Measurements from ENCODE around the gene C11orf68.
A peak's percentile ranks its signal among the peaks of the same experiment; 100 is the strongest.

Gene C11orf68

DNA sequence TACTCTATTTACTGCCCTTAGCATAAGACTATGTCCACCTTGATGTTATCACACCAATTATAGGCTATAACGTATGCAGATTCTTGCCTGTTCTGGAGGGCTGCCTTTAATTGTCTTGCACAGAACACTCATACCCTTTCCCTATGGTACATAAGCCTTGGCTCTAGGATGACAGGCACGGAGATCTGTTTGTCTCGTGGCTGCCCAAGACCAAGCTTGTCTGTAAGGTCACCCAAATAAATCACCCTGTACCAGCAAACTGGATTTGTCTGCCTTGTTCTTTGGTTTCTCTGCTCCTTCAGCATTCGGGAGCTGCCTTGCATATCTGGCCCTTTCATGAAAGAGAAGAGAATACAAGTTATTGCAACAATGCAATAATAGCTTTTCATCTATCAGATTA is 18.9 kb upstream of the C11orf68 start:
- Histone ChIP-seq H3K4me1 (no peaks in the 10 kb centered on the region), H3K27me3 (no peaks in the 10 kb centered on the region), H3K9me3 (no peaks in the 10 kb centered on the region), H3K4me3 (ENCODE audit: low read depth, low read length) (no peak overlapping the region), H3K36me3 (no peaks in the 10 kb centered on the region)
- no peak for DNase-seq
- TF ChIP-seq, protein P1, sequence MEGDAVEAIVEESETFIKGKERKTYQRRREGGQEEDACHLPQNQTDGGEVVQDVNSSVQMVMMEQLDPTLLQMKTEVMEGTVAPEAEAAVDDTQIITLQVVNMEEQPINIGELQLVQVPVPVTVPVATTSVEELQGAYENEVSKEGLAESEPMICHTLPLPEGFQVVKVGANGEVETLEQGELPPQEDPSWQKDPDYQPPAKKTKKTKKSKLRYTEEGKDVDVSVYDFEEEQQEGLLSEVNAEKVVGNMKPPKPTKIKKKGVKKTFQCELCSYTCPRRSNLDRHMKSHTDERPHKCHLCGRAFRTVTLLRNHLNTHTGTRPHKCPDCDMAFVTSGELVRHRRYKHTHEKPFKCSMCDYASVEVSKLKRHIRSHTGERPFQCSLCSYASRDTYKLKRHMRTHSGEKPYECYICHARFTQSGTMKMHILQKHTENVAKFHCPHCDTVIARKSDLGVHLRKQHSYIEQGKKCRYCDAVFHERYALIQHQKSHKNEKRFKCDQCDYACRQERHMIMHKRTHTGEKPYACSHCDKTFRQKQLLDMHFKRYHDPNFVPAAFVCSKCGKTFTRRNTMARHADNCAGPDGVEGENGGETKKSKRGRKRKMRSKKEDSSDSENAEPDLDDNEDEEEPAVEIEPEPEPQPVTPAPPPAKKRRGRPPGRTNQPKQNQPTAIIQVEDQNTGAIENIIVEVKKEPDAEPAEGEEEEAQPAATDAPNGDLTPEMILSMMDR (IDR thresholded peaks at IDR 0.05; ENCODE audit: low read depth, low read length) = no peak

DNA sequence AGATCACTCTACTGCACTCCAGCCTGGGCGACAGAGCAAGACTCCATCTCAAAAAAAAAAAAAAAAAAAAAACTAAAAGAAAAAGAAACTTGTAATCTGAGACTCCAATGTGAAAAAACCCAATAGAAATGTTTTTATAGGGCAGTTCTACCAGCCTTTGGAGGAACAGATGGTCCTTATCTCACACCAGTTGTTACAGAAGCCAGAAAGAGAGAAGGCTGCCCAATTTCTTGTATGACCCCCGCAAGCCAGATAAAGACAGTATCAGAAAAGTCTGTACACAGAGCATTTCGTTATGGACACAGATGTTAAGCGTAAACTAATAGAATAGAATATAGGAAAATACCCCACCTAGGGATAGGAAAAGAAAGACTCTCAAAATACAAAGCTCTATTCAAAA is 15.2 kb upstream of the C11orf68 start:
- Histone ChIP-seq H3K4me1 (no peaks in the 10 kb centered on the region), H3K9me3 (no peaks in the 10 kb centered on the region), H3K27me3 (no peaks in the 10 kb centered on the region), H3K36me3 (no peaks in the 10 kb centered on the region), H3K4me3 (ENCODE audit: low read depth, low read length) (no peak overlapping the region)
- TF ChIP-seq, protein P1 (IDR thresholded peaks at IDR 0.05; ENCODE audit: low read depth, low read length) = no peak
- DNase-seq = no peak

DNA sequence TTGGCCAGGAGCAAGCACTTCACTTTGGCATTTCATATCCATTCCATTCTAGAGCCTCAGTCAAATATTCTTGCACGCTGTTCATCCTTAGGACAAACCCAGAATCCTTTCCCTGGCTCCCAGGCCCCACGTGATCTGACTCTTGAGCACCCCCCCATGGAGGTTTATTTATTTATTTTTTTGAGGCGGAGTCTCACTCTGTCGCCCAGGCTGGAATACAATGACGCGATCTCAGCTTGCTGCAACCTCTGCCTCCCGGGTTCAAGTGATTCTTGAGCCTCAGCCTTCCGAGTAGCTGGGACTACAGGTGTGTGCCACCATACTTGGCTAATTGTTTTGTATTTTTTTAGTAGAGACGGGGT is 13.7 kb upstream of the C11orf68 start:
- Histone ChIP-seq H3K36me3 (no peaks in the 10 kb centered on the region), H3K27me3 (no peaks in the 10 kb centered on the region), H3K9me3 (no peaks in the 10 kb centered on the region), H3K4me1 (no peaks in the 10 kb centered on the region), H3K4me3 (ENCODE audit: low read depth, low read length) (no peak overlapping the region)
- TF ChIP-seq, protein P1 (IDR thresholded peaks at IDR 0.05; ENCODE audit: low read depth, low read length) = 0 out of 2 replicates have a peak, but pooled peaks have one; percentile 3
- no peak for DNase-seq

DNA sequence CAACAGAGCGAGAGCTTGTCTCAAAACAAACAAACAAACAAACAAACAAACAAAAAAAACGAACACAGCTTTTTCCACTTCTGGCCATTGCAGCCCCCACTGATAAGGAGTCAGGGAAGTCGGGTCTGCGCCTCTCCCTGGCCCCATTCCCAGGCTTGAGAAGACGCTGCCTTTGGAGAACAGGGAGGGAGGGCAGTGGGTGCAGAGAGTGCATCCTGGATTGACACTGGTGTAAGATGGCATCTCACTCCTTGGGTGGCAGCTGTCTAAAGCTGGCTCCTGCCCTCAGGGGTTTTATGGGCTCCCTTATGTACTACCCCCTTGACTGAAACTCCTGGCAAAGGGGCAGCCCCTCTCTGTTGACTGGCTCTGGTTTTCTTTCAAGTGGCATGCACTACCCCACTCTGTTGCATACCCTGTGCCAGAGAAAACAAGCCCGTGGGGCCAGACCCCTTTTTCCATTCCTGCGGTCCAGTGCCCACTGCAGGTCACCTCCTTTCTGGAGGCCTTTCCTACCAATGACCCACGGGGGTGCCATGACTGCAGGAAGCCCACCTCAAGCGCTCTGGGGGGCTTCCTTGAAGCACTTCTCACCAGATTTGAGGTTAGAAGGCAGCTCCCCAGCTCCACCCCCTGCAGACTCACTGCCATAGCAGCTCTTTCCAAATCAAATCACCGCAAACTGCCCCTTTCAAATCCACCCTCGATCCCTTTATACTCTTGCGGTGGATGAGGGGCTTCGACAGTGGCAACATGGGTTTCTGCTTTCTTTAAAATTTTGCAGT is 13.1 kb upstream of the C11orf68 start:
- TF ChIP-seq, protein P1 (IDR thresholded peaks at IDR 0.05; ENCODE audit: low read depth, low read length) = no peak

DNA sequence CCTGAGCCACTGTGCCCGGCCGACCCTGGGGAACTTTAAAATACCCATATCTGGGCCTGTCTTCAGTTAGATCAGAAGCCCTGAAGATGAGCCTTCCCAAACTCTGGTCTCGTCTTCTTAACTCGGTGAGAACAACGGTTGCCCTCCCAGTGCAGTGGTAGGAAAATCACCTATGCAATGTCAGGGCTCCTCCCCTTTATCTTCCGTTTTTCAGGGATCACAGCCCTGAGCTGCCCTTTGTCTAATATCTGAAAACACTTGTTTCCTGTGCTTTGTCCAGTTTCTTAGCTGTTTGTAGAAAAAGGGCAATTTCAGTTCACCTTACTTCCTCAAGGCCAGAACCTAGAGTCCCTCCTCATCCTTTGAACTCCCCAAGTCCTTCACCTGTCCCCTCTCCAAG is 9.8 kb upstream of the C11orf68 start:
- Histone ChIP-seq H3K27me3 (no peaks in the 10 kb centered on the region), H3K4me3 (ENCODE audit: low read depth, low read length) (no peak overlapping the region), H3K4me1 (no peaks in the 10 kb centered on the region), H3K36me3 (no peaks in the 10 kb centered on the region), H3K9me3 (no peaks in the 10 kb centered on the region)
- TF ChIP-seq, protein P1 (IDR thresholded peaks at IDR 0.05; ENCODE audit: low read depth, low read length) = no peak
- no peak for DNase-seq

More for the DNA sequence above, 13.1 kb upstream of the C11orf68 start:
- Histone ChIP-seq H3K9me3 (no peaks in the 10 kb centered on the region), H3K4me3 (ENCODE audit: low read depth, low read length) (no peak overlapping the region), H3K4me1 (no peaks in the 10 kb centered on the region), H3K27me3 (no peaks in the 10 kb centered on the region), H3K36me3 (no peaks in the 10 kb centered on the region)
- no peak for DNase-seq

DNA sequence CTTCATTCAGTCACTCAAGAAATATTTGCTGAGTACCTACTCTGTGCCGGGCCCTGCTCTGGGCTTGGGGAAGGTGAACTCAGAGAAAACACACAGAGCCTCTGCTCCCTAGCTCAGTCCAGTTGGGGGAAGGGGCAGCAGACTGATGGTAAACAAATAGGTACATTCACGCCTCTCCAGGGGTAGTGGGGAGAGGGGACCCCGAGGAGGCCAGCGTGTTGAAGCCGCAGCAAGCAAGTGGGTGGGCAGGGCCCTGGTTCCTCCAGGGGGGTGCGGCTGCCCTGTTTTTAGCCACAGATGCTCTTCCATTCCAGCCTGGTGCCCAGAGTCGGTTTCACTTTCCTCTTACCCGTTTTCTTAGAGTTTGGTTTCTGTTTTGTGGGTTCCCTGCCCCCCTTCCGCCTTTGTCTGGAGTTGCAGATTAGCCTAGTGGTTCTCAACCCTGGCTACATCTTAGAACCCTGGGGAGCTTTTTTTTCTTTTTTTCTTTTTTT is 9.1 kb upstream of the C11orf68 start:
- Histone ChIP-seq H3K4me1 (no peaks in the 10 kb centered on the region), H3K4me3 (ENCODE audit: low read depth, low read length) (no peak overlapping the region), H3K27me3 (no peaks in the 10 kb centered on the region), H3K36me3 (no peaks in the 10 kb centered on the region), H3K9me3 (no peaks in the 10 kb centered on the region)
- DNase-seq = no peak
- TF ChIP-seq, protein P1 (IDR thresholded peaks at IDR 0.05; ENCODE audit: low read depth, low read length) = no peak
